ENCODE results near the gene VPS39. TPM values are rescaled to one million over a fixed set of nuclear protein-coding genes. Genes with fewer than 3 reads are reported as not detected.

The VPS39 gene
- total and polyA plus RNA-seq, 2 of the 13 experiments (the other 11 are each of a cell fraction or from before 2014, with no cell fraction given) = 22.9 to 32.0 TPM

DNA sequence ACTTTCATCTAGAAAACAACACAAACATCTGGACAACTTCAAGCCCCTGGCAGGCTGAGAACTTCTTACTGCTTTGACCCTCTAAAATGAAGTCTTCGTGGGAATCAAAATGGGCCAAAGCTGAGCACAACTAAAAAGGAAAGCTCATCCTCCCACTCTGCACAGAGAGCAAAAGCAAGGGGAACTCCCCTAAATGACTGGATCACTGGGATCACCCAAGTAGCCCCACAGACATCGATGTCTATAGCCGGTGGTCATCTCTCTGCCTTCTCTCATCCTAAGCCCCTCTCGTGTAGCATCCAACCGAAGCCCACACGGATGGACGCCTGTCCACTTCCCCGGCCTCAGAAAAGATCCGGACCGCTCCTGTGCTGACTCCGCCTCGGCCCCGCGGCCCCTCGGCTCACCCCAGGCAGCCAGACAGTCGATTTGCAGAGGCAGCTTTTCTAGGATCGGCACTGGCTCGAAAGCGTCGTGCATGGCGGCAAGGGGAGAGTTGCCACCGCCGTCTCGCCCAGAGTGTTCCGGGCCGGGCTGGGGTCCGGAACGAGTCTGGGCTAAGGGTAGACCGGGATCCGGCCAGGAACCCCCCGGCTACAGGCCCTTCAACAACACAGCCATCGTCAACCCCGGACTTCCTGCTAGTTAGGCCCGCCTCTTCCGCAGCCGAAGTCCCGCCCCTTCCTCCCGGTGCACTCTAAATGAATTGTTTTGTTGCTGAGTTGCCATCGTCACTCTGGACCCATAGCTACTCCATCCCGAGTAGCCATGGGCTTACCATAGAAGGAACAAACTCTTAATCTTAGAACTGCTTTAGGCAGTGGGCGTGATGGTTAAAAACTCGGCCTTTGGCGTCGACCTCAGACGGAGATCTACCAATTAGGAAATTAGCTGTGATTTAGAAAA, at the start of gene VPS39 (continued):
- TF ChIP-seq ZNF512B (CRISPR knock-in tag; IDR thresholded peaks at IDR 0.05; ENCODE audit: borderline replicate concordance) (no peak), ZNF746 (CRISPR knock-in tag; IDR thresholded peaks at IDR 0.05) (0 out of 2 replicates have a peak, but pooled peaks have one; percentile 21), MXI1 (IDR thresholded peaks at IDR 0.05; ENCODE audit: borderline replicate concordance, low read depth, low read length) (peak; percentile 68; the same call in 1 of the 3 replicates), ISL2 (CRISPR knock-in tag; IDR thresholded peaks at IDR 0.05) (0 out of 2 replicates have a peak, but pooled peaks have one; percentile 25), HIVEP1 (CRISPR knock-in tag; IDR thresholded peaks at IDR 0.05) (peak; percentile 93), ZNF574 (CRISPR knock-in tag; IDR thresholded peaks at IDR 0.05) (peak; percentile 71), ZBTB40 (IDR thresholded peaks at IDR 0.05) (peak; percentile 4; the same call in 1 of the 2 replicates), ZBTB40 (CRISPR knock-in tag; IDR thresholded peaks at IDR 0.05) (peak; percentile 74), HDAC1 (CRISPR knock-in tag; IDR thresholded peaks at IDR 0.05) (peak; percentile 68), TBP (CRISPR knock-in tag; IDR thresholded peaks at IDR 0.05) (0 out of 2 replicates have a peak, but pooled peaks have one; percentile 36), SP2 (CRISPR knock-in tag; IDR thresholded peaks at IDR 0.05) (peak; percentile 89), ZNF569 (CRISPR knock-in tag; IDR thresholded peaks at IDR 0.05; ENCODE audit: borderline replicate concordance) (no peak), ZNF33B (CRISPR knock-in tag; IDR thresholded peaks at IDR 0.05) (0 out of 2 replicates have a peak, but pooled peaks have one; percentile 84)

Data from HepG2 (cell line).